ENCODE measurements around the gene ZFR.

DNA sequence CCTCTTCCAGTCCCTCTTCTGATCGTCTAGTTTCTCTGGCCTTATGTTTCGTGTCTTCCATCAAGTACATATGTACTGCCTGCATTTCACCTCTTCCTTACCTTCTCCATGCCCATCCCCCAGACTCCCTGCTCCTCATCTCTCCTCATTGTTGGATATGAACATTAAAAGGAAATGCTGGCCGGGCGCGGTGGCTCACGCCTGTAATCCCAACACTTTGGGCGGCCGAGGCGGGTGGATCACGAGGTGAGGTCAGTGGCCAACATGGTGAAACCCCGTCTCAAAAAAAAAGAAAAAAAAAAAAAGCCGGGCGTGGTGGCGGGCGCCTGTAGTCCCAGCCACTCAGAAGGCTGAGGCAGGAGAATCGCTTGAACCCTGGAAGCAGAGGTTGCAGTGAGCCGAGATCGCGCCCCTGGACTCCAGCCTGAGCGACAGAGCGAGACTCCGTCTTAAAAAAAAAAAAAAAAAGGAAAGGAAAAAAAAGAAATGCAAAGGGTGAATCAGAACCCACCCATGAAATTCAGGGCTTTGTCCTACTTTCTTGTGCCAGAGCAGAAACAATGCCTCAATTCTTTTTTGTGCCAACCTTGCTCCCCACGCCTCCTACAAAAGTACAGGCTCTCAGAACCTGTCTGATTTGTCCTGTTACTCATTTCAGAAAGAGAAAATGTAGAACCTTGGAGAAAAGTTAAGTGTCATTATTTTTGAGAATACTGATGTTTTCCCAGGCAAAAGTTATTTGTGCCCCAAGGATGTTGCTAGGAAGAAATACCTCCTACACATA lies 1.5 kb upstream of the ZFR start:
- TF ChIP-seq, protein P1, sequence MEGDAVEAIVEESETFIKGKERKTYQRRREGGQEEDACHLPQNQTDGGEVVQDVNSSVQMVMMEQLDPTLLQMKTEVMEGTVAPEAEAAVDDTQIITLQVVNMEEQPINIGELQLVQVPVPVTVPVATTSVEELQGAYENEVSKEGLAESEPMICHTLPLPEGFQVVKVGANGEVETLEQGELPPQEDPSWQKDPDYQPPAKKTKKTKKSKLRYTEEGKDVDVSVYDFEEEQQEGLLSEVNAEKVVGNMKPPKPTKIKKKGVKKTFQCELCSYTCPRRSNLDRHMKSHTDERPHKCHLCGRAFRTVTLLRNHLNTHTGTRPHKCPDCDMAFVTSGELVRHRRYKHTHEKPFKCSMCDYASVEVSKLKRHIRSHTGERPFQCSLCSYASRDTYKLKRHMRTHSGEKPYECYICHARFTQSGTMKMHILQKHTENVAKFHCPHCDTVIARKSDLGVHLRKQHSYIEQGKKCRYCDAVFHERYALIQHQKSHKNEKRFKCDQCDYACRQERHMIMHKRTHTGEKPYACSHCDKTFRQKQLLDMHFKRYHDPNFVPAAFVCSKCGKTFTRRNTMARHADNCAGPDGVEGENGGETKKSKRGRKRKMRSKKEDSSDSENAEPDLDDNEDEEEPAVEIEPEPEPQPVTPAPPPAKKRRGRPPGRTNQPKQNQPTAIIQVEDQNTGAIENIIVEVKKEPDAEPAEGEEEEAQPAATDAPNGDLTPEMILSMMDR (IDR thresholded peaks at IDR 0.05; ENCODE audit: low read depth, low read length): no peak
- TF ChIP-seq EZH2phosphoT487 (IDR thresholded peaks at IDR 0.05; ENCODE audit: low read depth): no peak

Measured in OCI-LY3 (cell line).